Chondrocyte (in vitro differentiated cells): ENCODE data around the gene PLEKHM1. TPM values are rescaled to one million over a fixed set of nuclear protein-coding genes. Genes with fewer than 3 reads are reported as not detected.

Source experiments
- DNase-seq: peaks from one replicate; pipeline ENCODE4 v3.0.0; 2021; ENCODE audit warnings: mixed read lengths, low spot score
- H3K27ac Mint-ChIP-seq: one replicate; pipeline ENCODE4 v1.8.0; 2021; ENCODE audit warnings: mild to moderate bottlenecking, moderate library complexity, mixed read lengths; ENCODE audit not compliant: unreplicated experiment
- H3K27me3 Mint-ChIP-seq: 2 replicates; pipeline ENCODE4 v1.8.0; 2021; ENCODE audit warnings: low read depth, mixed read lengths
- H3K36me3 Mint-ChIP-seq: 2 replicates; pipeline ENCODE4 v1.8.0; 2021; ENCODE audit warnings: low read depth, mixed read lengths
- H3K4me1 Mint-ChIP-seq: 2 replicates; pipeline ENCODE4 v1.8.0; 2021; ENCODE audit warnings: low read depth, mild to moderate bottlenecking, mixed read lengths
- H3K4me3 Mint-ChIP-seq: one replicate; pipeline ENCODE4 v1.8.0; 2021; ENCODE audit warnings: mild to moderate bottlenecking, moderate library complexity, mixed read lengths; ENCODE audit not compliant: unreplicated experiment
- H3K9me3 Mint-ChIP-seq: 2 replicates; pipeline ENCODE4 v1.8.0; 2021; ENCODE audit warnings: low read depth, mixed read lengths
- total RNA-seq: library from RNA; stranded (reverse); gene quantifications from 3 replicates; pipeline ENCODE4 v1.2.1, GENCODE V29; 2021
- TF ChIP-seq, protein P1 (sequence below): fragments of 200-600 bp; sonication (generic); IDR thresholded peaks from 2 replicates; pipeline ENCODE4 v1.5.0; 2021; ENCODE audit warnings: antibody characterized with exemption, mild to moderate bottlenecking, moderate library complexity

Gene PLEKHM1
- total RNA-seq, 1 donor from 2014 or later: 30.8 TPM

DNA sequence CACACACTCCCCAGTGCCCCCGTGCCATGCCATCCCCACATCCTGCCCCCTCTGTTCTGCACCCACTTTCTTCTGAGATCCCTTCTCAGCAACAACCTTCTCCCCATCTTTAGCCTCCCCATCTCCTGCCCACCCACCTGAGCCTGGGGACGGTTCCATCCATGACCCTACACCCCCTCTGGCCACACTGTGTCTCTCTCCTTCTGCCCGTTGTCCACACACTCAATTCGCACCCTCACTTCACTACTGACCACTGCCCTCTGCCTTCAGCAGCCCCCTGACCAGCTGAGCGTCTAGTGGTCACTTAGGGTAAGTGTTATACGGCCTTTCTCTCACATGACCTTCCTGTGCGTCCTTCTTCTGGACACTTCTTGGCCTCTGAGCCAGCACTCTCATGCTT is 64.0 kb downstream of the PLEKHM1 start:
- no peaks in the 10 kb centered on the region for H3K36me3 Mint-ChIP-seq
- peaks cover 29% of the 10 kb centered on the region for H3K27me3 Mint-ChIP-seq
- no peak overlapping the region for H3K27ac Mint-ChIP-seq
- H3K4me1 Mint-ChIP-seq: peaks cover 21% of the 10 kb centered on the region
- TF ChIP-seq, protein P1, sequence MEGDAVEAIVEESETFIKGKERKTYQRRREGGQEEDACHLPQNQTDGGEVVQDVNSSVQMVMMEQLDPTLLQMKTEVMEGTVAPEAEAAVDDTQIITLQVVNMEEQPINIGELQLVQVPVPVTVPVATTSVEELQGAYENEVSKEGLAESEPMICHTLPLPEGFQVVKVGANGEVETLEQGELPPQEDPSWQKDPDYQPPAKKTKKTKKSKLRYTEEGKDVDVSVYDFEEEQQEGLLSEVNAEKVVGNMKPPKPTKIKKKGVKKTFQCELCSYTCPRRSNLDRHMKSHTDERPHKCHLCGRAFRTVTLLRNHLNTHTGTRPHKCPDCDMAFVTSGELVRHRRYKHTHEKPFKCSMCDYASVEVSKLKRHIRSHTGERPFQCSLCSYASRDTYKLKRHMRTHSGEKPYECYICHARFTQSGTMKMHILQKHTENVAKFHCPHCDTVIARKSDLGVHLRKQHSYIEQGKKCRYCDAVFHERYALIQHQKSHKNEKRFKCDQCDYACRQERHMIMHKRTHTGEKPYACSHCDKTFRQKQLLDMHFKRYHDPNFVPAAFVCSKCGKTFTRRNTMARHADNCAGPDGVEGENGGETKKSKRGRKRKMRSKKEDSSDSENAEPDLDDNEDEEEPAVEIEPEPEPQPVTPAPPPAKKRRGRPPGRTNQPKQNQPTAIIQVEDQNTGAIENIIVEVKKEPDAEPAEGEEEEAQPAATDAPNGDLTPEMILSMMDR: no peak
- no peak for DNase-seq
- no peak overlapping the region for H3K4me3 Mint-ChIP-seq
- no peaks in the 10 kb centered on the region for H3K9me3 Mint-ChIP-seq

DNA sequence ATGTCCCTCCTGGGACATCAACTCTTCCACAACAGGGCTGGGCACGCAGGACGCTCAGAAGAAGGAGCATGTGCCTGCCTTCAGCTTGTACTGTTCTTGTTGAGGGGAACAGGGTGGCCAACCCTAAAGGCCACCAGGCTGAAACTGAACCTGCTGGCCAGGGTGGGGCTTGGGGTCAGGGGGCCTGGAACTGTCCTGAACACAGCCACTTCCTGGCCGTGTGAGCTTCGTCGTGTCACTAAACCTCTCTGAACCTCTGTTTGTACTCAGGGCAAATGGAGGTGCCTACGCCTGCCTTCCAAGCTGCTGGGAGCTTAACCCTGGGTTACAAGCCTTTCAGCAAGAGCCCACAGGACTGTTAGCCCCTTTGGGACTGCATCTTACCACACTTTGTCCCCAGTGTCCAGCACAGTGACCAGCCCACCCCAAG is 64.5 kb downstream of the PLEKHM1 start:
- Mint-ChIP-seq H3K27ac (no peak overlapping the region), H3K9me3 (no peaks in the 10 kb centered on the region), H3K27me3 (peaks cover 26% of the 10 kb centered on the region), H3K4me3 (no peak overlapping the region), H3K36me3 (no peaks in the 10 kb centered on the region), H3K4me1 (peaks cover 19% of the 10 kb centered on the region)
- TF ChIP-seq, protein P1: peak; percentile 72
- DNase-seq: no peak

DNA sequence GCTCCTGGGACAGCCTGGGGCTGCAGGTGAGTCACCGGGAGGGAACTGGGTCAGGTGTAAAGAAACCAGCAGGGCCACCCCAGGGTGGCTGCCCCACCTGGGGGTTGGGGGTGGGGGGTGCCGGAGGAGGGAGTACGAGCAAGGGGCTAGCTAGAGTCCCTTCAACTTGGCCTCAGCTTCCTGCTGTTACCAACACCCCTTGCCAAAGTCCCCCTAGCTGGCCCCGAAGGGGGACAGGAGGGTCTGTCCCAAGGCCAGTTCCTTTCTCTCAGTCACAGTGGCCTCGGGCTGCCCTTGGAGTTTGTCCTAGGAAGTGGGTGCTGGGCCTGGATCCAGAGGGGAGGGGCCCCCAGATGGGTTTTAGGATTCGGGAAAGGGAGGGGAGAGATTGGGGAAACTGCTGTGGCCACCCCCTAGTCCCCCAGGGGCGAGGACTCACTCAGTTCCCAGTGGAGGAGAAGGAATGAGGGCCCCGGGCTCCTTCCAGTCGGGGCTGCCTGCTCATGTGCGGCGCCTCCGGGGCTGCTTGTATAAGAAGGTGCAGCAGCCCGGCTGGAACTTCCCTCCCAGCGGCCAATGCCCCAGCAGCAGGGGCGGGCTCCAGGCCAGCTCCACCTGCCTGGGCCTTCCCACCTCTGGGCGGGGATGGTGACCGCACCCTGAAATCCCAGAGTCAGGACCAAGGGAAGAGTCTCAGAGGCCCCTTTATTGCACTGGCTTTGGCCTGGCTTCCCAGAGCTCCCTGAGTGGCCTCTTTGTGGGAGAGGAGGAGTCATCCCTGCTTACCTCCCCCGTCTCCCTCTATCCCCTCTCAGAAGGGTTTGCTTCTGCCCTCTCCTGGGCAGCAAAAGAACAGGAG is 65.2 kb downstream of the PLEKHM1 start:
- H3K4me1 Mint-ChIP-seq: peaks cover 13% of the 10 kb centered on the region
- peaks cover 23% of the 10 kb centered on the region for H3K27me3 Mint-ChIP-seq
- no peak overlapping the region for H3K27ac Mint-ChIP-seq

DNA sequence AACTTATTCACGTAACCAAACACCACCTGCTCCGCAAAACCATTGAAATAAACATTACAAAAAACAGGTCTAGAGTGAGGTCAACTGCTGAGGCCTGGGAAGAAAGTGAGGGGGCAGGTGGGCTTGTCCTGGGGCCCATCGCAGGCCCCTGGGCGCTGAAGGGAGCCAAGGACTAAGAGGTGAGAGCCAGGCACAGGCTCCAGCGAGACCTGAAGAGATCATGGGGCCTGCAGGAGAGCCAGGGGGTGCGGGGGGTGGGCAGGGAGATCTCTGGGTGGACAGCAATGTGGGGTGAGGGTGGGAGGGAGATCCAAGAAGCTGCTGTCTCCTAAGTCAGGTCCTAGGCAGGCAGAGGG is 65.8 kb downstream of the PLEKHM1 start:
- TF ChIP-seq, protein P1: no peak
- Mint-ChIP-seq H3K9me3 (no peaks in the 10 kb centered on the region), H3K4me3 (no peak overlapping the region), H3K36me3 (no peaks in the 10 kb centered on the region), H3K27ac (no peak overlapping the region), H3K27me3 (peaks cover 25% of the 10 kb centered on the region), H3K4me1 (peaks cover 12% of the 10 kb centered on the region)
- DNase-seq: no peak

More for the DNA sequence above, 65.2 kb downstream of the PLEKHM1 start:
- H3K9me3 Mint-ChIP-seq: no peaks in the 10 kb centered on the region
- H3K36me3 Mint-ChIP-seq: no peaks in the 10 kb centered on the region
- TF ChIP-seq, protein P1: no peak
- H3K4me3 Mint-ChIP-seq: no peak overlapping the region
- no peak for DNase-seq

DNA sequence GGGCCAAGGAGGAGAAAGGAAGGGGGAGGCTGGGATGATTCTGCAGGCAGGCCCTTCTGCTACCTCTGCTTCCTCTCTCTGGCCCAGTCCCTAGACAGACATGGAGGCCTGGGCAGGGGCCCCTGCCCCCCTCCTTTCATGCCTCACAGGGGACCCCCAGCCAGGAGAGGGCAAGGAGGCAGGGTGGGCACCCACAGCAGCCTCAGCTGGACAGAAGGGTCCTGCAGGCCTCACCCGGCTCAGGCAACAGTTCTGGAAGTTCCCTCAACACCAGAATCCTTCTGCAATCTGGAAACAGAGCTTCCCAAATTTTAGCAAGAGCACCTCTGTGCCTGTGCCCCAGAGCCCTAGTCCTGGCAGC is 66.6 kb downstream of the PLEKHM1 start:
- Mint-ChIP-seq H3K4me3 (no peak overlapping the region), H3K27ac (no peak overlapping the region), H3K4me1 (peaks cover 9% of the 10 kb centered on the region), H3K36me3 (no peaks in the 10 kb centered on the region), H3K27me3 (peaks cover 22% of the 10 kb centered on the region), H3K9me3 (no peaks in the 10 kb centered on the region)
- TF ChIP-seq, protein P1: no peak
- DNase-seq: no peak
